GM12891 (cell line): ENCODE measurements around the gene HNF1A.

Source experiments
- POLR2A ChIP-seq: IDR thresholded peaks from 2 replicates; pipeline ENCODE4 v1.6.1; 2011; ENCODE audit warnings: low read depth, low read length, control low read depth
- POLR2AphosphoS5 ChIP-seq: IDR thresholded peaks from 2 replicates; pipeline ENCODE4 v1.6.1; 2011; ENCODE audit warnings: low read depth, low read length, control low read depth
- SPI1 ChIP-seq: IDR thresholded peaks from 2 replicates; pipeline ENCODE4 v1.6.1; 2011; ENCODE audit warnings: low read depth, low read length, control low read depth
- TAF1 ChIP-seq: IDR thresholded peaks from 2 replicates; pipeline ENCODE4 v1.6.1; 2011; ENCODE audit warnings: low read depth, low read length, control low read depth

GRCh38 chr12:120940006-120940405 is 38.3 kb upstream of the HNF1A start:
- TF ChIP-seq POLR2AphosphoS5 (no peak), SPI1 (no peak), TAF1 (no peak), POLR2A (no peak)
